ENCODE data around the gene PTPRN. TPM values are rescaled to one million over a fixed set of nuclear protein-coding genes. Genes with fewer than 3 reads are reported as not detected.

The PTPRN gene
- total RNA-seq: 1 to 10 TPM in 1 of 2 donors, not detected in 1; 2.6 TPM
- 0 to 0.46 reads per million in 2 donors for total RNA-seq

- DNase-seq: no peak
- H3K27ac Mint-ChIP-seq: no peak within 1 kb of the TSS
- peaks cover 2% of the 10 kb centered on the region for H3K9me3 ChIP-seq (ENCODE audit: control insufficient read depth, low read length, poor library complexity, severe bottlenecking)
- peaks cover 2% of the 10 kb centered on the region for H3K36me3 Mint-ChIP-seq (ENCODE audit: low read depth)
- H3K4me3 Mint-ChIP-seq: no peak within 1 kb of the TSS
- peak; percentile 50 for ATAC-seq
- no peaks in the 10 kb centered on the region for H3K4me1 Mint-ChIP-seq
- peaks cover 50% of the 10 kb centered on the region for H3K27me3 Mint-ChIP-seq
Measured at GRCh38 chr2:219309278-219309677, at the start of gene PTPRN. PTPRN (minus strand) TSS chr2:219309401; CDS start chr2:219309332, 69 bp downstream.

GRCh38 chr2:219358170-219359075, 49.2 kb upstream of the PTPRN start:
- Mint-ChIP-seq H3K4me1 (peaks cover 2% of the 10 kb centered on the region), H3K27me3 (peaks cover 66% of the 10 kb centered on the region), H3K27ac (no peak overlapping the region), H3K4me3 (no peak overlapping the region), H3K36me3 (ENCODE audit: low read depth) (peaks cover 8% of the 10 kb centered on the region)
- no peak for DNase-seq
- H3K9me3 ChIP-seq (ENCODE audit: control insufficient read depth, low read length, poor library complexity, severe bottlenecking): no peaks in the 10 kb centered on the region
- ATAC-seq: no peak

DNA sequence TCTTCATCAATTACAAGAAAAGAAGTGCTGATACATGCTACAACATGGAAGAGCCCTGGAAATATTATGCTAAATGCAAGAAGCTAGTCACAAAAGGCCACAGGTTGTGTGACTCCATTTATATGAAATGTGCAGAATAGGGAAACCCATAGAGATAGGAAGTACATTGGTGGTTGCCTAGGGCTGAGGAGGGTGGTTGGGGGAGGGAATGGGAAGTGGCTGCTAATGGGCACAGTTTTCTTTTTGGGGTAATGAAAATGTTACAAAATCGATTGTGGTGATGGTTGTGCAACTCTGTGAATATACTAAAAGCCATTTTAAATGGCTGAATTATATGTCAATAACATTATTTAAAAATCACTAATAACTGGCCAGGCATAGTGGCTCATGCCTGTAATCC, 47.6 kb upstream of the PTPRN start:
- peaks cover 4% of the 10 kb centered on the region for H3K36me3 Mint-ChIP-seq (ENCODE audit: low read depth)
- no peak overlapping the region for H3K4me3 Mint-ChIP-seq
- peaks cover 74% of the 10 kb centered on the region for H3K27me3 Mint-ChIP-seq
- H3K9me3 ChIP-seq (ENCODE audit: control insufficient read depth, low read length, poor library complexity, severe bottlenecking): no peaks in the 10 kb centered on the region
- ATAC-seq (no peak), DNase-seq (no peak)
- no peak overlapping the region for H3K27ac Mint-ChIP-seq
- peaks cover 2% of the 10 kb centered on the region for H3K4me1 Mint-ChIP-seq

DNA sequence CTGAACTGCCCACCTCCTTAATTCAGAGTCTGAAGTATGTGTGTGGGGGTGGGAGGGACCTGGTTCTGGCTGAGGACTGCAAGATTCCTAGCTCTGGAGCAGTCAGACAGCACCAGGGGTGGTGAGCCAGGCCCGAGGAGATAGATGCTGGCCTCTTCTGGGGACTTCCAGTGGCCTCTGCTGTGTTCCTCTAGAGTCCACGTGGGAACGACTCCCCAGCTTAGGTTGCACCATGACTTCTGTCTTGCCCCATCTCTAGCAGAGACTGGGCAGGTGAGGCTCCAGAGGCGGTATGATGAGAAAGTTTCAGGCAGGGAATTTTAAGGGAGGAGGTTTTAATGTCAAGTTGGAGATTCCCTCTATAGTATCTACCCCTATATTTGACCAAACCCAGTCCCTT, 45.4 kb upstream of the PTPRN start:
- peaks cover 2% of the 10 kb centered on the region for H3K36me3 Mint-ChIP-seq (ENCODE audit: low read depth)
- ATAC-seq: no peak
- no peaks in the 10 kb centered on the region for H3K9me3 ChIP-seq (ENCODE audit: control insufficient read depth, low read length, poor library complexity, severe bottlenecking)
- no peak for DNase-seq
- H3K27me3 Mint-ChIP-seq: peaks cover 77% of the 10 kb centered on the region
- peaks cover 2% of the 10 kb centered on the region for H3K4me1 Mint-ChIP-seq
- H3K27ac Mint-ChIP-seq: no peak overlapping the region
- no peak overlapping the region for H3K4me3 Mint-ChIP-seq

DNA sequence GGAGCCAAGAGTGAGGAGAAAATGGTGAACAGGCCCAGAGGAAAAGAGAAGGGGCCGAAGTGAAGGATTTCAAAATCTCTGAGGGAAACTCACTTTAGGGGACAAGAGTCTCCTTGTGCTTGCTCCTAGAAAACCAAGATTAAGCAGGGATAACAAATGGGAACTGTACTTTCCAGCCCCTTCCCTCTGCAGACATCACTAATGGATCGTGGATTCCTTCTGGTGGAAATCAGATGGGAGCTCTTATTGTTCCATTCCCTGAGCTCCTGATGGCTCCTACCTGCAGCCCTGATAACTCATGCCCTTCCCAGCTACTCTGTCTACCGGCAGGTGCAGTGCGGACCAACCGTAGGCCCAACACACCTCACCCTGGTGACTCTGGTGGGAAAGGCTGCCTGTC, 43.9 kb upstream of the PTPRN start:
- Mint-ChIP-seq H3K36me3 (ENCODE audit: low read depth) (peaks cover 5% of the 10 kb centered on the region), H3K27me3 (peaks cover 84% of the 10 kb centered on the region), H3K4me3 (no peak overlapping the region), H3K4me1 (no peaks in the 10 kb centered on the region), H3K27ac (no peak overlapping the region)
- H3K9me3 ChIP-seq (ENCODE audit: control insufficient read depth, low read length, poor library complexity, severe bottlenecking): no peaks in the 10 kb centered on the region
- ATAC-seq (no peak), DNase-seq (no peak)

DNA sequence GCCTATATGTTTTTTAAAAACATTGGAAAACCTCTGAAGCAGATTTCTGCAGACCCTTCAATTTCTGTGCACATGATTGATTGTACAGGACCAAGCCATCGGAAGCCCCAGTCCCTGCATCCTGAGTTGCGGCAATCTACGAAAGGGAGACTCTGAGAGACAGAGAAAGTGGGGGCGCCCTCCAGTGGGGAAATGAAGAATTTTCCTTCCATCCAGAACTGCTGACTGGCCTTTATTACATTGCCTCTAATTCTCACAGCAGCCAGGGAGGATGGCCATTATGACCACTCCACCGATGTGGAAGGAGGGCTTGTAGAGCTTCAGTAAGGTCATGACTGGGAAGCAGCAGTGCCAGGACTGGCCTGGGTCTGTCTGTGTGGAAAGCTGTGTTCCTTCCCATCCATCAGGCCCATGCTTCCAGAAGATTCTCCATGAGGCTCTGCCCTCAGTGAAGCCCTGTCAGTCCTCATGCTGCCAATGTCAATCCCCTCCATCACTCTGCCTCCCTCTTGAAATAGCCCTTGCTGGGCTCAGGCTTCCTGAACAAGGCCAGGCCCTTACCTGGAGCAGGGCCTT, 43.3 kb upstream of the PTPRN start:
- no peak overlapping the region for H3K4me3 Mint-ChIP-seq
- ATAC-seq (peak; percentile 77), DNase-seq (peak; percentile 29 to 59 (median 31))
- H3K4me1 Mint-ChIP-seq: no peaks in the 10 kb centered on the region
- H3K36me3 Mint-ChIP-seq (ENCODE audit: low read depth): peaks cover 8% of the 10 kb centered on the region
- no peaks in the 10 kb centered on the region for H3K9me3 ChIP-seq (ENCODE audit: control insufficient read depth, low read length, poor library complexity, severe bottlenecking)
- H3K27me3 Mint-ChIP-seq: peaks cover 84% of the 10 kb centered on the region
- H3K27ac Mint-ChIP-seq: no peak overlapping the region

DNA sequence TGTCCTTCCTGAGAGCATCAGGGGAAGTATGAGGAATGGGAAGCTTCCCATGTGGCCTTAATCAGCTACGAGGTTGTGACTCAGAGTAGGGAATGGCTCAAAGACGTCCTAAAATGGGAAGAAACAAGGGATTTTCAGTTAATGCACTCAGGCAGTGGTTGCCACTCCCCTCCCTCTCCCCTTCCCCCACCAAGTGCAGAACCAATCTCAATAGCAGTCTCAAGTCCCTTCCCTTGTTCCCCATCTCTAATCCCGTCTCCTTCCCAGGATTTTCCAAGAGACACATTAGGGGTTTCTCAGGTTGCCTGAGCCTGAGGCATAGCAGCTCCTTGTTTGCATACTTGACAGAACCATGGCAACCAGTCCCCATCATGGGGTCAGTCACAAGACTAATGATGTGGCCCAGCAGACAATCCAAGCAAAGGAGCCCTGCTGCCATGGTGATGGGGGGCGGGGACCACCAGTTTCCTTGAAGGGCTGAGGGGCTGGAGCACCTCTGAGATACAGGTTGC, 41.6 kb upstream of the PTPRN start:
- H3K4me1 Mint-ChIP-seq: no peaks in the 10 kb centered on the region
- H3K4me3 Mint-ChIP-seq: no peak overlapping the region
- peaks cover 83% of the 10 kb centered on the region for H3K27me3 Mint-ChIP-seq
- ATAC-seq: no peak
- H3K27ac Mint-ChIP-seq: no peak overlapping the region
- no peak for DNase-seq
- H3K9me3 ChIP-seq (ENCODE audit: control insufficient read depth, low read length, poor library complexity, severe bottlenecking): no peaks in the 10 kb centered on the region
- peaks cover 8% of the 10 kb centered on the region for H3K36me3 Mint-ChIP-seq (ENCODE audit: low read depth)

DNA sequence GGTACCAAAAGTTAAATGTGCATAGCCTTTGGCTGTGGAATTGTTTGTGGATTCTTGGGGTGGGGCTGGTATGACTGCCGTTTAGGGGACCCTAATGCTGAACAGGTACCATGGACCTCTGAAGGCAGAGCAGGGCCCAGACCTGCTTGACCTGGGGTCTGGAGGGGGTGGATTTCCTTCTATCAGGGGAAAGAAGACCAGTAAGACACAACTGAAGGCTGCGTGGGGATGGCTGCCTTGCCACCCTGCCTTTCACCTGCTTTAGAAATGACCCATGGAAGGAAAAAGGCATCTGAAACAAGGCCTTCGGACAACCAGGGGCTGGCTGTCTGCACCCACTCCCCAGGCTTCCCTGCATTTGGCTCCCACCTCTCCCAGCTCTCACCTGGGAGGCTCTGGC, 41.0 kb upstream of the PTPRN start:
- peaks cover 8% of the 10 kb centered on the region for H3K36me3 Mint-ChIP-seq (ENCODE audit: low read depth)
- H3K9me3 ChIP-seq (ENCODE audit: control insufficient read depth, low read length, poor library complexity, severe bottlenecking): no peaks in the 10 kb centered on the region
- H3K27me3 Mint-ChIP-seq: peaks cover 78% of the 10 kb centered on the region
- peaks cover under 1% of the 10 kb centered on the region for H3K4me1 Mint-ChIP-seq
- no peak for DNase-seq
- H3K27ac Mint-ChIP-seq: no peak overlapping the region
- ATAC-seq: no peak
- H3K4me3 Mint-ChIP-seq: no peak overlapping the region

GRCh38 chr2:219344751-219345430, 35.7 kb upstream of the PTPRN start:
- no peak overlapping the region for H3K4me3 Mint-ChIP-seq
- no peak for DNase-seq
- H3K36me3 Mint-ChIP-seq (ENCODE audit: low read depth): peaks cover 5% of the 10 kb centered on the region
- H3K27me3 Mint-ChIP-seq: peaks cover 47% of the 10 kb centered on the region
- H3K9me3 ChIP-seq (ENCODE audit: control insufficient read depth, low read length, poor library complexity, severe bottlenecking): no peaks in the 10 kb centered on the region
- no peak overlapping the region for H3K27ac Mint-ChIP-seq
- peaks cover 7% of the 10 kb centered on the region for H3K4me1 Mint-ChIP-seq
- no peak for ATAC-seq

DNA sequence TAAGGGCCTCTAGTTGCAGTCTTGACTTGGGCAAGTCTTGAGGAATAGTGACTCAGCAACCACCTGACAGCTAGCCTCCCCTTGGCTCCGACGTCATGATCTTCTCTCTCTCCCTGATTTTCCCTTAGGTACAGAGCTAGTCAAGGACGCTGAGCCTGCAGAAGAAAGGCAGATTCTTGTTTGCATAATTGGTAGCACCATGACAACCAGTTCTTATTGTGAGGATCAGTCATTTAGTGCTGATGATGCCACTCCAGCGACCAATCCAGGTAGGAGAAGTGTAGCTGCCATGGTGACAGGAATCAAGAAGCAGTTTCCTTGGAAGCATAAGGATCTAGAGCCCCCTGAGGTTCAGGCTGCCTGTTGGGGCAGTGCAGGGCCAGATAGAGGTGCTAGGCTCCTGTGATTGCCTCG, 26.2 kb upstream of the PTPRN start:
- Mint-ChIP-seq H3K36me3 (ENCODE audit: low read depth) (no peaks in the 10 kb centered on the region), H3K4me3 (no peak overlapping the region), H3K4me1 (no peaks in the 10 kb centered on the region), H3K27ac (no peak overlapping the region), H3K27me3 (peaks cover 48% of the 10 kb centered on the region)
- peaks cover 9% of the 10 kb centered on the region for H3K9me3 ChIP-seq (ENCODE audit: control insufficient read depth, low read length, poor library complexity, severe bottlenecking)
- no peak for DNase-seq
- ATAC-seq: no peak

- Mint-ChIP-seq H3K4me3 (no peak overlapping the region), H3K27ac (no peak overlapping the region), H3K36me3 (ENCODE audit: low read depth) (no peaks in the 10 kb centered on the region), H3K27me3 (peaks cover 53% of the 10 kb centered on the region), H3K4me1 (no peaks in the 10 kb centered on the region)
- peaks cover 9% of the 10 kb centered on the region for H3K9me3 ChIP-seq (ENCODE audit: control insufficient read depth, low read length, poor library complexity, severe bottlenecking)
- DNase-seq: no peak
- no peak for ATAC-seq
Measured at GRCh38 chr2:219334076-219334475, 24.9 kb upstream of the PTPRN start.

DNA sequence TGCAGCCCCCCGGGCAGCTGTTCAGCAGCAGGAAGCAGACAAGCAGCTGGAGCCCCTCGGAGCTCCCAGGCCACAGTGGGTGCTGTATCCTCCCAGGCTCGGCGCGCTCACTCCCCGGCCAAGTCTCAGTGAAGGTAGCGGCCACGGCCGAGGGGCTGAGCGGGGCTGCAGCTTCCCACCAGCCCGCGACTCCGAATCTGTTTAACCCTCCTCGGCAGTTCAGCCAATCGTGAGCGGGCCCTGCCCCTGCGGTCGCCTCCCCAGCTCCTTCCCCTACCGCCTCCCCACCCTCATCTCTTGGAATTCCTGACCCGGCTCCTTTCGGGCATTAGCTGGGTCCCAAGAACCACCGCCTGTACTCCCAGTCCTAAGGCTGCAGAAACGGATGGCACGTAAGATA, 23.3 kb upstream of the PTPRN start, which contains the start of gene RESP18:
Gene RESP18, minus strand, starts transcription at position 203 of the 400 bp plus-strand sequence.
- ATAC-seq (no peak), DNase-seq (no peak)
- peaks cover 9% of the 10 kb centered on the region for H3K9me3 ChIP-seq (ENCODE audit: control insufficient read depth, low read length, poor library complexity, severe bottlenecking)
- Mint-ChIP-seq H3K36me3 (ENCODE audit: low read depth) (no peaks in the 10 kb centered on the region), H3K27me3 (peaks cover 67% of the 10 kb centered on the region), H3K4me1 (no peaks in the 10 kb centered on the region), H3K4me3 (no peak within 1 kb of the TSS), H3K27ac (no peak within 1 kb of the TSS)

Data from T-helper 17 cell (primary cell).